GM23338 (cell line): Measurements from ENCODE around the gene CMC1. TPM values are rescaled to one million over a fixed set of nuclear protein-coding genes. Genes with fewer than 3 reads are reported as not detected.

ENCODE experiments used
- ATAC-seq: fragments of 200-7000 bp; cut with Tn5 transposase; 3 replicates; pipeline ENCODE4 v1.9.1; 2020
- DNase-seq: peaks from one replicate; pipeline ENCODE4 v3.0.0-alpha.2; 2015; ENCODE audit warnings: low spot score
- H2AFZ ChIP-seq: fragments of 200-600 bp; sonication (generic); 2 replicates; pipeline ENCODE4 v1.8.0; 2016; ENCODE audit warnings: antibody characterized with exemption, mild to moderate bottlenecking, moderate library complexity
- H3F3A ChIP-seq: fragments of 200-600 bp; sonication (generic); replicated peaks from 2 replicates; pipeline ENCODE4 v1.8.0; 2017; ENCODE audit warnings: antibody characterized with exemption, mixed run types, low read depth
- H3K27ac ChIP-seq: fragments of 200-600 bp; sonication (generic); 2 replicates; pipeline ENCODE4 v1.6.1; 2016; ENCODE audit warnings: low read depth
- H3K27me3 ChIP-seq: fragments of 200-600 bp; sonication (generic); 2 replicates; pipeline ENCODE4 v1.8.0; 2016; ENCODE audit warnings: mild to moderate bottlenecking, mixed run types, moderate library complexity; ENCODE audit not compliant: insufficient read depth
- H3K36me3 ChIP-seq: fragments of 200-600 bp; sonication (generic); 2 replicates; pipeline ENCODE4 v1.8.0; 2016; ENCODE audit warnings: mild to moderate bottlenecking; ENCODE audit not compliant: insufficient read depth
- H3K4me1 ChIP-seq: fragments of 200-600 bp; sonication (generic); 2 replicates; pipeline ENCODE4 v1.8.0; 2016; ENCODE audit warnings: mild to moderate bottlenecking, moderate library complexity; ENCODE audit not compliant: insufficient read depth
- H3K4me2 ChIP-seq: fragments of 200-600 bp; sonication (generic); 2 replicates; pipeline ENCODE4 v1.7.1; 2017; ENCODE audit warnings: mixed run types
- H3K4me3 ChIP-seq: fragments of 200-600 bp; sonication (generic); 2 replicates; pipeline ENCODE4 v1.6.1; 2016; ENCODE audit warnings: mixed run types
- H3K79me2 ChIP-seq: fragments of 200-600 bp; sonication (generic); replicated peaks from 2 replicates; pipeline ENCODE4 v1.8.0; 2017; ENCODE audit warnings: mild to moderate bottlenecking; ENCODE audit not compliant: insufficient read depth
- H3K9me2 ChIP-seq: fragments of 200-600 bp; sonication (generic); 2 replicates; pipeline ENCODE4 v1.8.0; 2017; ENCODE audit not compliant: insufficient read depth
- H4K20me1 ChIP-seq: fragments of 200-600 bp; sonication (generic); replicated peaks from 2 replicates; pipeline ENCODE4 v1.8.0; 2017; ENCODE audit warnings: mild to moderate bottlenecking; ENCODE audit not compliant: insufficient read depth
- H3K27ac Mint-ChIP-seq: 2 replicates; pipeline ENCODE4 v1.8.0; 2020; ENCODE audit warnings: inconsistent platforms, mild to moderate bottlenecking, moderate library complexity, mixed read lengths
- H3K27me3 Mint-ChIP-seq: 3 replicates; pipeline ENCODE4 v1.8.0; 2022; ENCODE audit warnings: low read depth, mild to moderate bottlenecking, moderate library complexity, mixed read lengths, inconsistent platforms; ENCODE audit not compliant: insufficient read depth, poor library complexity
- H3K36me3 Mint-ChIP-seq: 3 replicates; pipeline ENCODE4 v1.8.0; 2021; ENCODE audit warnings: low read depth, mild to moderate bottlenecking, inconsistent platforms, moderate library complexity, mixed read lengths
- H3K4me1 Mint-ChIP-seq: 3 replicates; pipeline ENCODE4 v1.8.0; 2020; ENCODE audit warnings: mild to moderate bottlenecking, inconsistent platforms, mixed read lengths
- H3K4me3 Mint-ChIP-seq: 3 replicates; pipeline ENCODE4 v1.8.0; 2021; ENCODE audit warnings: moderate library complexity, mild to moderate bottlenecking, inconsistent platforms, mixed read lengths
- H3K9me3 Mint-ChIP-seq: 3 replicates; pipeline ENCODE4 v1.8.0; 2020; ENCODE audit warnings: moderate library complexity, mild to moderate bottlenecking, inconsistent platforms, mixed read lengths
- CREB1 ChIP-seq: fragments of 250-450 bp; sonication (Bioruptor Pico); IDR thresholded peaks from 2 replicates; pipeline ENCODE4 v1.5.0; 2020; ENCODE audit warnings: low read depth, mild to moderate bottlenecking, moderate library complexity
- JUNB ChIP-seq: IDR thresholded peaks from one replicate; pipeline ENCODE4 v1.6.1; 2016; ENCODE audit warnings: antibody characterized with exemption; ENCODE audit not compliant: unreplicated experiment
- NANOG ChIP-seq: IDR thresholded peaks from 2 replicates; pipeline ENCODE4 v1.6.1; 2016; ENCODE audit warnings: antibody characterized with exemption, borderline replicate concordance
- POLR2AphosphoS5 ChIP-seq: IDR thresholded peaks from 2 replicates; pipeline ENCODE4 v1.6.1; 2016; ENCODE audit warnings: antibody characterized with exemption, low read depth
- REST ChIP-seq: IDR thresholded peaks from one replicate; pipeline ENCODE4 v1.6.1; 2018; ENCODE audit warnings: antibody characterized with exemption; ENCODE audit not compliant: unreplicated experiment
- STAT1 ChIP-seq: IDR thresholded peaks from one replicate; pipeline ENCODE4 v1.6.1; 2016; ENCODE audit warnings: antibody characterized with exemption; ENCODE audit not compliant: unreplicated experiment
- ZNF331 ChIP-seq: fragments of 250-450 bp; sonication (Bioruptor Pico); IDR thresholded peaks from 2 replicates; pipeline ENCODE4 v1.5.0; 2020; ENCODE audit warnings: low read depth, mild to moderate bottlenecking, moderate library complexity
- ZNF462 ChIP-seq: fragments of 250-450 bp; sonication (Bioruptor Pico); IDR thresholded peaks from 2 replicates; pipeline ENCODE4 v1.5.0; 2020; ENCODE audit warnings: mild to moderate bottlenecking, moderate library complexity
- polyA plus RNA-seq: library from polyadenylated mRNA; unstranded; fragments of >200 nt; fragmentation: Nextera tagmentation; extraction: Ambion mirVana; gene quantifications from 2 replicates; pipeline ENCODE4 v1.2.1, GENCODE V29; 2016
- total RNA-seq: library from RNA; depleted of rRNA; stranded (reverse); fragments of >200 nt; shearing (Covaris generic); gene quantifications from 2 replicates; pipeline ENCODE4 v1.2.3, GENCODE V29; 2014

Gene CMC1
- total and polyA plus RNA-seq, 2 experiments from 2014 or later, result 9.2 to 144 TPM

GRCh38 chr3:28198161-28198560 is 43.3 kb upstream of the CMC1 start:
- H3K4me1 Mint-ChIP-seq, result no peaks in the 10 kb centered on the region
- H3K36me3 Mint-ChIP-seq, result no peaks in the 10 kb centered on the region
- H2AFZ ChIP-seq, result no peak overlapping the region
- H3K9me3 Mint-ChIP-seq, result no peaks in the 10 kb centered on the region
- H3K36me3 ChIP-seq, result no peaks in the 10 kb centered on the region
- H4K20me1 ChIP-seq, result no peaks in the 10 kb centered on the region
- H3K27ac ChIP-seq, result no peak overlapping the region
- H3K4me2 ChIP-seq, result no peak overlapping the region
- peaks cover 3% of the 10 kb centered on the region for H3K27me3 Mint-ChIP-seq
- ATAC-seq (no peak), DNase-seq (no peak)
- no peak overlapping the region for H3K27ac Mint-ChIP-seq
- TF ChIP-seq REST, result no peak
- no peak for TF ChIP-seq ZNF331 (CRISPR knock-in tag)
- TF ChIP-seq STAT1, result no peak
- TF ChIP-seq POLR2AphosphoS5, result no peak
- TF ChIP-seq NANOG, result no peak
- TF ChIP-seq CREB1 (CRISPR knock-in tag), result no peak
- no peak for TF ChIP-seq JUNB
- no peak for TF ChIP-seq ZNF462 (CRISPR knock-in tag)
- no peaks in the 10 kb centered on the region for H3K79me2 ChIP-seq
- H3K4me3 ChIP-seq, result no peak overlapping the region
- H3K9me2 ChIP-seq, result peaks cover 4% of the 10 kb centered on the region; the same call in 1 of the 2 replicates
- no peaks in the 10 kb centered on the region for H3K27me3 ChIP-seq
- no peaks in the 10 kb centered on the region for H3K4me1 ChIP-seq
- no peaks in the 10 kb centered on the region for H3F3A ChIP-seq
- H3K4me3 Mint-ChIP-seq, result no peak overlapping the region
